Esophagus squamous epithelium (tissue), 5 donors: ENCODE results near the gene RFNG. TPM values are rescaled to one million over a fixed set of nuclear protein-coding genes. Genes with fewer than 3 reads are reported as not detected.

Experiments used
- DNase-seq: peaks from one replicate; lab custom pipeline; 2025; lab: John Stamatoyannopoulos, UW
- H3K27ac ChIP-seq, 4 donors: fragments of 200-600 bp; sonication (generic); one replicate each; pipeline ENCODE4 v1.5.1; 2016 to 2019; ENCODE audit warnings: mild to moderate bottlenecking in 1 of 4
- H3K27me3 ChIP-seq, 4 donors: fragments of 200-600 bp; sonication (generic); 1 replicate in 3 of 4; 2 replicates in 1 of 4; pipeline versions ENCODE4 v1.5.1 to v1.6.0; 2017 to 2021; ENCODE audit warnings: antibody characterized with exemption in 1 of 4
- H3K36me3 ChIP-seq, 3 donors: fragments of 200-600 bp; sonication (generic); one replicate each; pipeline ENCODE4 v1.5.1; 2016 to 2019
- H3K4me1 ChIP-seq, 3 donors: fragments of 200-600 bp; sonication (generic); one replicate each; pipeline ENCODE4 v1.5.1; 2017 to 2019
- H3K4me3 ChIP-seq, 4 donors: fragments of 200-600 bp; sonication (generic); 1 replicate in 3 of 4; 2 replicates in 1 of 4; pipeline ENCODE4 v1.5.1; 2016 to 2019; ENCODE audit warnings: mild to moderate bottlenecking in 2 of 4, moderate library complexity in 1 of 4
- H3K9me3 ChIP-seq, 3 donors: fragments of 200-600 bp; sonication (generic); one replicate each; pipeline ENCODE4 v1.5.1; 2016 to 2019
- CTCF ChIP-seq, 6 experiments: fragments of 450-650 bp in 4 of 6; fragments of 200-600 bp in 2 of 6; sonication (generic) in 2 of 6; IDR thresholded peaks; one replicate each; pipeline ENCODE4 v1.5.1; 2016 to 2019; ENCODE audit warnings: antibody characterized with exemption in 6 of 6, mild to moderate bottlenecking in 4 of 6, moderate library complexity in 4 of 6
- POLR2A ChIP-seq, 4 donors: fragments of 450-650 bp; IDR thresholded peaks; one replicate each; pipeline ENCODE4 v1.6.1; 2017; ENCODE audit warnings: antibody characterized with exemption in 4 of 4, mild to moderate bottlenecking in 4 of 4, moderate library complexity in 3 of 4
- WGBS, 2 donors: methylation state at CpG; one replicate each; pipeline ENCODE4 v1.1.5; 2018; 5-methylcytosine and 5-hydroxymethylcytosine counted together
- intact Hi-C: fragments of 100-400 bp; cut with DNase I; formaldehyde crosslinking; loops from one replicate; pipeline ENCODE4 v1.15.0; 2022
- total RNA-seq, 4 donors: library from RNA; depleted of rRNA; stranded (reverse); fragments of >200 nt; gene quantifications; one replicate each; pipeline ENCODE4 v1.1.0, GENCODE V29; 2016
- donor health status: DM: yes; HTN: yes; CAD: no.

Gene RFNG
- total RNA-seq, 4 donors from 2014 or later: 24.9 to 38.1 (median 31.2) TPM

DNA sequence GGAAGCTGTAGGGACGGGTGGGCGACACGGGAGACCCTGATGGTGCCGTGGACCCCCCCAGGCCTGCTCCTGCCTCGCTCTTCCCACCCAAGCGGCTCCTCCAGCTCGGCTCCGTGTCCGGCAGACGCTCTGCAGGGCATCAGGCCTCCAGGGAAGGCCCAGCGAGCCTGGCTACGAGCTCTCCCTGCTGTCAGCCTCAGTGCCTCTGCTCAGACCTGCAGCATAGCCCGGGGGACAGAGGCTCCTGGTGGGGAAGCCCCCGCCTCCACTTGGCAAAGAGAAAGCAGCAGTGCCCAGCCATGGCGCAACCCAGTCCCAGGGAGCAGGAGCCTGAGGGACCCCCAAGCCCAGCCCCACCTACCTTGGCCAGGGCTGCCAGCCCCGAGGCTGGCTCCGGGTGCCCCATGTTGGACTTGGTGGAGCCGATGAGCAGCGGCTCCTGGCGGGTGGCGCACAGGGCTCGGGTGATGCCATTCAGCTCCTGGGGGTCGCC is 40.5 kb upstream of the RFNG start:
- H3K27me3 ChIP-seq: no peaks in the 10 kb centered on the region
- H3K9me3 ChIP-seq: no peaks in the 10 kb centered on the region
- 73% methylated on average over 5 of the region's 23 CpGs; no CpG with 5 or more reads in 1 of the 2 donors for WGBS, 2 donors
- intact Hi-C loops: no loop called here
- H3K27ac ChIP-seq: no peak overlapping the region
- no peak overlapping the region for H3K4me3 ChIP-seq
- H3K36me3 ChIP-seq: peaks cover 78 to 97% (median 81%) of the 10 kb centered on the region in 3 donors
- no peak for TF ChIP-seq CTCF (IDR thresholded peaks at IDR 0.05)
- no peak for TF ChIP-seq POLR2A (IDR thresholded peaks at IDR 0.05)
- DNase-seq: no peak
- peaks cover 9 to 22% (median 15%) of the 10 kb centered on the region in 3 donors for H3K4me1 ChIP-seq

GRCh38 chr17:82091264-82092066 is 39.9 kb upstream of the RFNG start:
- Histone ChIP-seq H3K27ac (no peak overlapping the region), H3K36me3 (peaks cover 85 to 100% (median 88%) of the 10 kb centered on the region in 3 donors), H3K4me3 (no peak overlapping the region), H3K27me3 (no peaks in the 10 kb centered on the region), H3K9me3 (no peaks in the 10 kb centered on the region), H3K4me1 (peaks cover 3 to 15% (median 9%) of the 10 kb centered on the region in 3 donors)
- intact Hi-C loops: no loop called here
- no peak for DNase-seq
- TF ChIP-seq CTCF (IDR thresholded peaks at IDR 0.05) (no peak), POLR2A (IDR thresholded peaks at IDR 0.05) (no peak)
- WGBS, 2 donors: no CpG with 5 or more reads among the region's 37 CpGs

DNA sequence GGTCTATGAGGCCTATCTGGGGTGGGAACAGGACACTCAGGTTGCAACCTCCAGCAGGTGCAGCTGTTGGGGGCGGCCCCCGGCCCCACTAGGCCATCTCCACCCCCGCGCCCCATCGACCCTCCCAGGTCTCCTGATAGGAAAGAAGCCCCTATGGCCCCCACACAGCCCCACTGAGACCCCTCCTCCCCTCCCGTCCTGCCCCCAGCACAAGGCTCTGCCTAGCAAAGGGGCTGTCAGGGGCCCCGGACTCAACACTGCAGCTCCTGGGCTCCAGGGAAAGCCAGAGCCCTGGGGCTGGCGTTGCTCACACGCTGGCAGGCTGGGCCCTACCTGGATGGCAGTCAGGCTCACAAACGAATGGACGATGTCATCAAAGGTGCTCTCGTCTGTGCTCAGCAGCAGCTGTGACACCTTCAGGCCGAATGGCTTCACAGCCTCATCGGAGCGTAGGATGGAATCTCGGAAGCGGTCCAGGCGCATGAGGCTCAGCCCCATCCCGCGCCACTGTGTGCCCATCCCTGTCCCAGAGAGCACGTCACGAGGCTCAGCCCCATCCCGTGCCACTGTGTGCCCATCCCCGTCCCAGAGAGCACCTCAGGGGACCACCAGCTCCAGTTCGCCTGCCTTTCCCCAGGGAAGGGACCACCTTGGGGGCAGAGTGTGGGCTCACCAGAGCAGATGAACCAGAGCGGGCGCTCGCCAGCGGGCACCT is 39.1 kb upstream of the RFNG start:
- H3K27me3 ChIP-seq: no peaks in the 10 kb centered on the region
- no peak overlapping the region for H3K4me3 ChIP-seq
- TF ChIP-seq POLR2A (IDR thresholded peaks at IDR 0.05) (no peak), CTCF (IDR thresholded peaks at IDR 0.05) (no peak)
- peaks cover 0 to 8% (median 4%) of the 10 kb centered on the region in 3 donors for H3K4me1 ChIP-seq
- 88% methylated on average over 3 to 14 of the region's 29 CpGs for WGBS, 2 donors
- intact Hi-C loops: no loop called here
- DNase-seq: no peak
- H3K36me3 ChIP-seq: peaks cover 93 to 100% (median 94%) of the 10 kb centered on the region in 3 donors
- no peaks in the 10 kb centered on the region for H3K9me3 ChIP-seq
- H3K27ac ChIP-seq: no peak overlapping the region

GRCh38 chr17:82089723-82090548 is 38.3 kb upstream of the RFNG start:
- no peak for TF ChIP-seq POLR2A (IDR thresholded peaks at IDR 0.05)
- TF ChIP-seq CTCF (IDR thresholded peaks at IDR 0.05): no peak
- Histone ChIP-seq H3K4me3 (no peak overlapping the region), H3K4me1 (no peaks in the 10 kb centered on the region), H3K9me3 (no peaks in the 10 kb centered on the region), H3K36me3 (peaks cover 95 to 100% (median 96%) of the 10 kb centered on the region in 3 donors), H3K27me3 (no peaks in the 10 kb centered on the region), H3K27ac (no peak overlapping the region)
- intact Hi-C loops: no loop called here
- DNase-seq: no peak
- 89% methylated on average over 5 of the region's 29 CpGs; no CpG with 5 or more reads in 1 of the 2 donors for WGBS, 2 donors
